Naive B cell (primary cell): Measurements from ENCODE around the gene SOCS7. TPM values are rescaled to one million over a fixed set of nuclear protein-coding genes. Genes with fewer than 3 reads are reported as not detected.

Source experiments
- ATAC-seq, 2 donors: fragments of 150-1000 bp; cut with Tn5 transposase; 2 replicates each; pipeline ENCODE4 v1.10.0; 2021; ENCODE audit warnings: low read depth in 2 of 2, mild to moderate bottlenecking in 2 of 2, moderate library complexity in 2 of 2
- DNase-seq: peaks from one replicate; pipeline ENCODE4 v3.0.0; 2022
- H3K27ac Mint-ChIP-seq, 6 donors: one replicate each; pipeline ENCODE4 v1.8.0; 2020 to 2022; ENCODE audit warnings: mild to moderate bottlenecking in 6 of 6, mixed read lengths in 6 of 6, moderate library complexity in 5 of 6, inconsistent platforms in 2 of 6
- H3K27me3 Mint-ChIP-seq, 3 donors: one replicate each; pipeline ENCODE4 v1.8.0; 2021 to 2022; ENCODE audit warnings: mixed read lengths in 3 of 3, mild to moderate bottlenecking in 1 of 3
- H3K36me3 Mint-ChIP-seq, 2 donors: one replicate each; pipeline ENCODE4 v1.8.0; 2020 to 2022; ENCODE audit warnings: mixed read lengths in 2 of 2, inconsistent platforms in 1 of 2, mild to moderate bottlenecking in 1 of 2
- H3K4me1 Mint-ChIP-seq, 3 donors: one replicate each; pipeline ENCODE4 v1.8.0; 2020 to 2022; ENCODE audit warnings: mixed read lengths in 3 of 3, inconsistent platforms in 1 of 3, mild to moderate bottlenecking in 1 of 3, moderate library complexity in 1 of 3
- H3K4me3 Mint-ChIP-seq, 8 donors: one replicate each; pipeline ENCODE4 v1.8.0; 2020 to 2022; ENCODE audit warnings: mild to moderate bottlenecking in 8 of 8, mixed read lengths in 8 of 8, moderate library complexity in 8 of 8, inconsistent platforms in 2 of 8
- H3K9me3 Mint-ChIP-seq, 7 donors: one replicate each; pipeline ENCODE4 v1.8.0; 2020 to 2022; ENCODE audit warnings: mixed read lengths in 7 of 7, mild to moderate bottlenecking in 5 of 7, inconsistent platforms in 2 of 7, moderate library complexity in 1 of 7
- polyA plus RNA-seq, 6 donors: library from polyadenylated mRNA; unstranded; fragments of 300-500 nt; fragmentation: Illumina TruSeq; gene quantifications; one replicate each; pipeline ENCODE4 v1.2.3, GENCODE V29; 2021; ENCODE audit warnings: low read depth in 6 of 6

Gene SOCS7
- polyA plus RNA-seq, 6 donors from 2014 or later = 0.10 to 1.1 (median 0.47) TPM

GRCh38 chr17:38404174-38404943 lies 52.7 kb downstream of the SOCS7 start:
- peaks cover 6 to 9% of the 10 kb centered on the region in 2 donors for H3K36me3 Mint-ChIP-seq
- no peaks in the 10 kb centered on the region for H3K27me3 Mint-ChIP-seq
- H3K27ac Mint-ChIP-seq = peak overlapping the region in 3 of 6 donors; percentile 7 to 49 (median 36)
- no peak for ATAC-seq
- H3K4me3 Mint-ChIP-seq = no peak overlapping the region
- H3K9me3 Mint-ChIP-seq = no peaks in the 10 kb centered on the region
- H3K4me1 Mint-ChIP-seq = no peaks in the 10 kb centered on the region
- DNase-seq = no peak

- Mint-ChIP-seq H3K36me3 (peaks cover 0 to under 1% of the 10 kb centered on the region in 2 donors), H3K4me3 (peak overlapping the region in 1 of 8 donors; percentile 60), H3K4me1 (no peaks in the 10 kb centered on the region), H3K9me3 (no peaks in the 10 kb centered on the region), H3K27ac (no peak overlapping the region), H3K27me3 (peaks cover 0 to 7% (median 6%) of the 10 kb centered on the region in 3 donors)
- no peak for ATAC-seq
- DNase-seq = no peak
Observed at GRCh38 chr17:38405654-38406053, 54.0 kb downstream of the SOCS7 start.

GRCh38 chr17:38410201-38410600 lies 58.6 kb downstream of the SOCS7 start:
- Mint-ChIP-seq H3K27ac (no peak overlapping the region), H3K4me1 (no peaks in the 10 kb centered on the region), H3K27me3 (peaks cover 6 to 17% (median 9%) of the 10 kb centered on the region in 3 donors), H3K36me3 (no peaks in the 10 kb centered on the region), H3K9me3 (no peaks in the 10 kb centered on the region), H3K4me3 (peak overlapping the region in 1 of 8 donors; percentile 22)
- ATAC-seq (no peak), DNase-seq (no peak)

GRCh38 chr17:38415250-38416194 lies 63.9 kb downstream of the SOCS7 start:
- DNase-seq = no peak
- no peak for ATAC-seq
- Mint-ChIP-seq H3K4me3 (no peak overlapping the region), H3K9me3 (no peaks in the 10 kb centered on the region), H3K27ac (peak overlapping the region in 1 of 6 donors; percentile 47), H3K4me1 (peaks cover 6 to 7% (median 6%) of the 10 kb centered on the region in 3 donors), H3K36me3 (peaks cover 0 to 5% of the 10 kb centered on the region in 2 donors), H3K27me3 (peaks cover 25 to 53% (median 39%) of the 10 kb centered on the region in 3 donors)

- DNase-seq (no peak), ATAC-seq (no peak)
- H3K4me3 Mint-ChIP-seq = no peak overlapping the region
- peaks cover 0 to 5% of the 10 kb centered on the region in 2 donors for H3K36me3 Mint-ChIP-seq
- no peaks in the 10 kb centered on the region for H3K9me3 Mint-ChIP-seq
- peaks cover 34 to 57% (median 51%) of the 10 kb centered on the region in 3 donors for H3K27me3 Mint-ChIP-seq
- H3K27ac Mint-ChIP-seq = no peak overlapping the region
- H3K4me1 Mint-ChIP-seq = peaks cover 6 to 7% (median 6%) of the 10 kb centered on the region in 3 donors
Observed at GRCh38 chr17:38416840-38417209, 65.2 kb downstream of the SOCS7 start.

DNA sequence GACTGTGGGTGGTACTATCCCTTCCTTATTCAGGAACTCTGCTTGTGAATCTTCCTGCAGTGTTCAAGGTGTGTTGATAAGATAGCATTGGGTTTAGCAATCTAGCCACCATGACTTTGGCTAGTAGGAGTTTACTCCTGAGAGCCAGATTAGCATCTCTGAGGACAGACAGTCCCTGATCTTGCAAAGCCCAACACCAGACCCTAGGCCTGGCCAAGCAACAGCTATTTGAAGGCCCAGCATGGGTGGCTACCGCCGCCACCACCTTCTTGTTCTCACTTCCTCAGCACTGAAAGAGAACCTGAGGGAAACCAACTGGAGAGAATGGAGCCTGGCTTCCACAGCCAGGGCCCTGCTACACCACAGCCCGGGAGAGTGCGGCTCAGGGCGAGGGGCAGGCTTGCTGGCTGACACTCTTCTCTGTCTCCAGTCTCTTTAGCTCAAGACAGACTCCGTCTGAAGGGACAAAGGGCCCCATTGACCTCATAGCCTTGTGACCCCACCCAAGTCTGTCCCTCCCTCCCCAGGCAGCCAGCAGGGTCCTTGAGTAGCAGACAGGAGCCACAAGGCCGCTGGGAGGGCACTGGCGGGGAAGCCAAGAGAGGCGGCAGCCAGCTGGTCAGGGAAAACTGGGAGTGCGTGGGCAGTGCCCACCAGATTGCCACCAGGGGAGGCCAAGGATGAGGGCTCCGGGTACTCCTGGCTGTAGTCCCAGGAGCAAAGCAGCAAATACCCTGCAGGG lies 65.7 kb downstream of the SOCS7 start:
- peak overlapping the region in 1 of 8 donors; percentile 4 for H3K4me3 Mint-ChIP-seq
- H3K4me1 Mint-ChIP-seq = peaks cover 6 to 7% (median 6%) of the 10 kb centered on the region in 3 donors
- H3K36me3 Mint-ChIP-seq = peaks cover 0 to 5% of the 10 kb centered on the region in 2 donors
- no peak for ATAC-seq
- no peaks in the 10 kb centered on the region for H3K9me3 Mint-ChIP-seq
- no peak for DNase-seq
- H3K27ac Mint-ChIP-seq = no peak overlapping the region
- peaks cover 37 to 60% (median 56%) of the 10 kb centered on the region in 3 donors for H3K27me3 Mint-ChIP-seq

- H3K4me1 Mint-ChIP-seq = peaks cover 6 to 7% (median 6%) of the 10 kb centered on the region in 3 donors
- H3K27ac Mint-ChIP-seq = peak overlapping the region in 1 of 6 donors; percentile 52
- peak overlapping the region in 2 of 8 donors; percentile 35 to 80 for H3K4me3 Mint-ChIP-seq
- DNase-seq (no peak), ATAC-seq (no peak)
- peaks cover 0 to 5% of the 10 kb centered on the region in 2 donors for H3K36me3 Mint-ChIP-seq
- no peaks in the 10 kb centered on the region for H3K9me3 Mint-ChIP-seq
- peaks cover 38 to 67% (median 64%) of the 10 kb centered on the region in 3 donors for H3K27me3 Mint-ChIP-seq
Observed at GRCh38 chr17:38418062-38418692, 66.5 kb downstream of the SOCS7 start.

DNA sequence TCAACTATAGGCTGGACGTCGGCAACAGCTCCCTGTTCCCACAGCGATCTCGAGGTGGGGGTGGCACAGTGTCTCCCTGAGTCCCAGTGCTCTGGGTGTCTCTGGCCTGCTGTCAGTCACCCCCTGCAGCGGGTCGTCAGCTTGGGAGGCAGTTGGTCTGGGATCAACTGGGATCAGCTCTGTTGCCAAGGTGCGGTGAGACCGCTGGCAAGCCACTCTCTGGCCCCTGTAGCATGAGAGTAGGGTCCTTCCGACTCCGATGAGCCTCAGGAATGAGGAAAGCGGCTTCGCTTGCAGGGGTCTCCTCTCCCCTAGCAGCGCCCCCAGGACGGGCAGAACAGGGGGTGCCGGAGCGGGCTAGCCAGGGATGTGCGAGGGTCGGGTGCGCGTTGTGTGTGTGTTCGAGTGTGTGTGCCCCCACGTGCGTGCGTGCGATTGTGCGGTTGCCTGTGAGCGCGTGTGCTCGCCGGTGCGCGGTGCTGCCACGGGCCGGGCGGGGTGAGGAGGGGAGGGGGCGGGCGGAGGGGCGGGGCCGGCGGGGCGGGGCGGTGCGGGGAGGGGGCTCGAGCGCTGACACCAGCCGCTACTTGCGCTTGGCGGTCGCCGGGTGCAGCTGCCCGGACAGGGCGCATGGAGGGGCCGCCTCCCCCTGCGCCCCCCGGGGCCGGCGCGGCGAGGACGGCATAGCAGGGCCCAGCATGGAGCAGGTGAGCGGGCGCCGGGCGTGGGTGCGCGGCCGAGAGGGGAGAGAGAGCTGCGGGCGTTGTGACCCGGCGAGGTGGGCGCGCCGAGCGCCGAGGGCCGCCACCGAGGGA lies 67.3 kb downstream of the SOCS7 start:
- peaks cover 0 to 5% of the 10 kb centered on the region in 2 donors for H3K36me3 Mint-ChIP-seq
- no peaks in the 10 kb centered on the region for H3K9me3 Mint-ChIP-seq
- ATAC-seq (peak; percentile 27 to 38), DNase-seq (no peak)
- peak overlapping the region in 2 of 6 donors; percentile 88 to 89 for H3K27ac Mint-ChIP-seq
- peaks cover 44 to 75% (median 71%) of the 10 kb centered on the region in 3 donors for H3K27me3 Mint-ChIP-seq
- peaks cover 6 to 9% (median 7%) of the 10 kb centered on the region in 3 donors for H3K4me1 Mint-ChIP-seq
- peak overlapping the region in 7 of 8 donors; percentile 76 to 83 (median 80) for H3K4me3 Mint-ChIP-seq

- Mint-ChIP-seq H3K27me3 (peaks cover 50 to 81% (median 78%) of the 10 kb centered on the region in 3 donors), H3K4me1 (peaks cover 9 to 12% (median 9%) of the 10 kb centered on the region in 3 donors), H3K27ac (no peak overlapping the region), H3K4me3 (peak overlapping the region in 6 of 8 donors; percentile 22 to 80 (median 63)), H3K36me3 (peaks cover 0 to 5% of the 10 kb centered on the region in 2 donors), H3K9me3 (no peaks in the 10 kb centered on the region)
- ATAC-seq (no peak), DNase-seq (no peak)
Observed at GRCh38 chr17:38419508-38419981, 67.9 kb downstream of the SOCS7 start.

- peaks cover 0 to 5% of the 10 kb centered on the region in 2 donors for H3K36me3 Mint-ChIP-seq
- H3K9me3 Mint-ChIP-seq = no peaks in the 10 kb centered on the region
- H3K27me3 Mint-ChIP-seq = peaks cover 54 to 88% (median 86%) of the 10 kb centered on the region in 3 donors
- H3K4me1 Mint-ChIP-seq = peaks cover 17 to 21% (median 19%) of the 10 kb centered on the region in 3 donors
- ATAC-seq = no peak
- DNase-seq = no peak
- peak overlapping the region in 1 of 6 donors; percentile 57 for H3K27ac Mint-ChIP-seq
- peak overlapping the region in 1 of 8 donors; percentile 25 for H3K4me3 Mint-ChIP-seq
Observed at GRCh38 chr17:38420518-38420917, 68.9 kb downstream of the SOCS7 start.

- peaks cover 18 to 22% (median 21%) of the 10 kb centered on the region in 3 donors for H3K4me1 Mint-ChIP-seq
- peaks cover 54 to 88% (median 83%) of the 10 kb centered on the region in 3 donors for H3K27me3 Mint-ChIP-seq
- DNase-seq (no peak), ATAC-seq (no peak)
- H3K4me3 Mint-ChIP-seq = no peak overlapping the region
- H3K36me3 Mint-ChIP-seq = peaks cover 0 to 5% of the 10 kb centered on the region in 2 donors
- peak overlapping the region in 1 of 6 donors; percentile 51 for H3K27ac Mint-ChIP-seq
- H3K9me3 Mint-ChIP-seq = no peaks in the 10 kb centered on the region
Observed at GRCh38 chr17:38421171-38421841, 69.7 kb downstream of the SOCS7 start.
